ENCODE data around the gene ASB8. TPM values are rescaled to one million over a fixed set of nuclear protein-coding genes. Genes with fewer than 3 reads are reported as not detected.

Gene ASB8
- total RNA-seq, 4 donors from 2014 or later = 32.1 to 40.9 (median 36.2) TPM

DNA sequence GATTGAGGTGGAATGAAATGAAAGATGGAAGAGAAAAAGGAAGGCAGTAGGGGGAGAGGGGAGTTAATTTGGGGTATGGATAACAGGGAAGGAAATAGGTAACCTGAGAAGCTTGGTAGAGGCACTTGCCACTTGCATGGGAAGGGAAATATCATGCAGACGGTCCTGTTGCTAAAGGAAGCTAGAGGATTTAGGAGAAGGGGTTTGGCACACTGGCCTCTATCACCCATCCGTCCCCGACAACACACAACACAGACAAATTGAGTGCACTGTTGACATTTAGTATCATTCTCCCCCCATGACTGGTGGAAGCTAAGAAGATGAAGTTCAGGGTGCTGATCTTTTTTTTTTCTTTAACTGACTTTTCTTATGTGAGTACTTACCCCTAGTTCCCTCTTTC lies 43.8 kb upstream of the ASB8 start:
- intact Hi-C loops (cut with DNase I) = loop anchor here (5.0 kb wide), 1 partner anchor 146 kb away; no protein-coding TSS in a partner anchor
- DNase-seq (ENCODE audit: extremely low spot score) = peak; percentile 70
- WGBS = 81% methylated on average over 3 of the region's 3 CpGs
- peaks cover 0 to 39% (median 17%) of the 10 kb centered on the region in 4 donors for H3K9me3 ChIP-seq
- no peak overlapping the region for H3K27ac ChIP-seq (replicated peaks in 1 of 4)
- no peak overlapping the region for H3K4me3 ChIP-seq
- no peak for TF ChIP-seq POLR2A (IDR thresholded peaks at IDR 0.05; ENCODE audit: low read depth)
- no peak for TF ChIP-seq POLR2AphosphoS5 (IDR thresholded peaks at IDR 0.05)
- TF ChIP-seq CTCF (IDR thresholded peaks at IDR 0.05) = no peak
- TF ChIP-seq EP300 (IDR thresholded peaks at IDR 0.05) = no peak
- peaks cover 0 to 15% (median 0%) of the 10 kb centered on the region in 4 donors for H3K36me3 ChIP-seq
- H3K27me3 ChIP-seq = no peaks in the 10 kb centered on the region
- peaks cover 19 to 25% (median 23%) of the 10 kb centered on the region in 4 donors for H3K4me1 ChIP-seq

DNA sequence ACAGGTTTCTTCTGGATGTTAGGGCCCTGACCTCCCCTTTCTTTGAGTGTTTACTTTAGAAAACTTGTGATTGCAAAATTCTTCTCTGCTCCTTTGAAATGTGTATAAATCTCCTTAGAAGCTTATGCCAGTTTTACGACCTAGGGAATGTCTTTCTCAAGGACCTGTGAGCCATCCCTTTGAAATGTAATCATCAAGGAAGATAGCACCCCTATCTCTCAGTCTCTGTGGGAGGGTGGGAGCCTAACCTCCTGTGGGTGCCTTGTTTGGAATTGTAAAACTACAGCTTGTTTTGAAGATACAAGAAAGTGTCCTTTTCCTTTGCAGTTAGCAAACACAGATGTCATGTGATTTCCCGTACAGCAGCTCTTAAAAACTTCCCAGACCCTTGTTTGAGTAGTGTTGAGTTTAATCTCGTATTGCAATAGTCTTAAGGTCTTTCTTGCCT lies 42.5 kb upstream of the ASB8 start:
- Histone ChIP-seq H3K27ac (replicated peaks in 1 of 4) (peak overlapping the region; percentile 91 to 97 (median 95)), H3K27me3 (no peaks in the 10 kb centered on the region), H3K9me3 (peaks cover 0 to 29% (median 11%) of the 10 kb centered on the region in 4 donors), H3K4me3 (no peak overlapping the region), H3K4me1 (peaks cover 19 to 25% (median 23%) of the 10 kb centered on the region in 4 donors), H3K36me3 (peaks cover 0 to 5% (median 0%) of the 10 kb centered on the region in 4 donors)
- TF ChIP-seq EP300 (IDR thresholded peaks at IDR 0.05) (no peak), POLR2A (IDR thresholded peaks at IDR 0.05; ENCODE audit: low read depth) (no peak), POLR2AphosphoS5 (IDR thresholded peaks at IDR 0.05) (no peak), CTCF (IDR thresholded peaks at IDR 0.05) (no peak)
- intact Hi-C loops (cut with DNase I) = loop anchor here (5.0 kb wide), 1 partner anchor 148 kb away; no protein-coding TSS in a partner anchor
- DNase-seq (ENCODE audit: extremely low spot score) = peak; percentile 86
- WGBS = 36% methylated on average over 3 of the region's 3 CpGs

GRCh38 chr12:48198985-48199384 lies 41.7 kb upstream of the ASB8 start:
- Histone ChIP-seq H3K4me1 (peaks cover 19 to 25% (median 23%) of the 10 kb centered on the region in 4 donors), H3K36me3 (no peaks in the 10 kb centered on the region), H3K27me3 (no peaks in the 10 kb centered on the region), H3K4me3 (peak overlapping the region; percentile 71 to 81 (median 76)), H3K27ac (replicated peaks in 1 of 4) (peak overlapping the region; percentile 91 to 97 (median 95)), H3K9me3 (peaks cover 0 to 20% (median 7%) of the 10 kb centered on the region in 4 donors)
- WGBS = 60% methylated on average over 10 of the region's 10 CpGs
- TF ChIP-seq POLR2A (IDR thresholded peaks at IDR 0.05; ENCODE audit: low read depth) = no peak
- TF ChIP-seq EP300 (IDR thresholded peaks at IDR 0.05) = no peak
- no peak for TF ChIP-seq CTCF (IDR thresholded peaks at IDR 0.05)
- TF ChIP-seq POLR2AphosphoS5 (IDR thresholded peaks at IDR 0.05) = no peak
- DNase-seq (ENCODE audit: extremely low spot score) = no peak
- intact Hi-C loops (cut with DNase I) = no loop called here

DNA sequence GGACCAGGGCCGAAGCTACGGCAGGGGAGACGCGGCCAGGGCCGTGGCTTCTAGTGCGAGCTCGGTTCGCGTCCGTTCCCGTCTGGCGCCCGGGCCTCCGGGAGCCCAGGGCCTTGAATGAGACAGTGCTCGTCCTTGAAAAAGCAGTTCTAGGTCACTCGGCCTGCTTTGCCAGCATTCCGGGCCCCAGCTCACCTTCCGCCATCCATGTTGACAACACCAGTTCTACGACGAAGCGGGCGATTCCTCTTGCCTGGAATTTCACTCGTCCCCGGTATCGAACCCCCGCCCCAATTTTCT lies 41.3 kb upstream of the ASB8 start:
- no peak for TF ChIP-seq POLR2AphosphoS5 (IDR thresholded peaks at IDR 0.05)
- no peak for TF ChIP-seq EP300 (IDR thresholded peaks at IDR 0.05)
- TF ChIP-seq CTCF (IDR thresholded peaks at IDR 0.05) = no peak
- TF ChIP-seq POLR2A (IDR thresholded peaks at IDR 0.05; ENCODE audit: low read depth) = no peak
- H3K27me3 ChIP-seq = no peaks in the 10 kb centered on the region
- intact Hi-C loops (cut with DNase I) = no loop called here
- H3K36me3 ChIP-seq = no peaks in the 10 kb centered on the region
- WGBS = 23% methylated on average over 14 of the region's 26 CpGs
- H3K9me3 ChIP-seq = peaks cover 0 to 17% (median 5%) of the 10 kb centered on the region in 4 donors
- peak overlapping the region; percentile 91 to 97 (median 95) for H3K27ac ChIP-seq (replicated peaks in 1 of 4)
- H3K4me1 ChIP-seq = peaks cover 19 to 25% (median 23%) of the 10 kb centered on the region in 4 donors
- DNase-seq (ENCODE audit: extremely low spot score) = peak; percentile 91
- peak overlapping the region; percentile 71 to 81 (median 76) for H3K4me3 ChIP-seq

All from esophagus muscularis mucosa (tissue), 4 donors.